Endothelial cell of umbilical vein (primary cell): ENCODE measurements around the gene FSTL4.

Experiments used
- EZH2 ChIP-seq: IDR thresholded peaks from 2 replicates; pipeline ENCODE4 v1.6.1; 2012; ENCODE audit warnings: borderline replicate concordance, low read depth, mild to moderate bottlenecking, moderate library complexity, low read length, inconsistent platforms; ENCODE audit not compliant: severe bottlenecking
- MYC ChIP-seq: IDR thresholded peaks from one replicate; pipeline ENCODE4 v1.6.1; 2011; ENCODE audit warnings: mild to moderate bottlenecking, low read depth, low read length
- TF ChIP-seq, protein P1 (sequence below), 2 donors: IDR thresholded peaks; 1 replicate in 1 of 2; 2 replicates in 1 of 2; pipeline ENCODE4 v1.5.1; 2011; ENCODE audit warnings: low read length in 2 of 2, mild to moderate bottlenecking in 2 of 2, moderate library complexity in 2 of 2, control low read depth in 1 of 2, inconsistent platforms in 1 of 2, low read depth in 1 of 2; ENCODE audit not compliant: insufficient read depth in 1 of 2; ENCODE audit errors: extremely low read depth in 1 of 2

DNA sequence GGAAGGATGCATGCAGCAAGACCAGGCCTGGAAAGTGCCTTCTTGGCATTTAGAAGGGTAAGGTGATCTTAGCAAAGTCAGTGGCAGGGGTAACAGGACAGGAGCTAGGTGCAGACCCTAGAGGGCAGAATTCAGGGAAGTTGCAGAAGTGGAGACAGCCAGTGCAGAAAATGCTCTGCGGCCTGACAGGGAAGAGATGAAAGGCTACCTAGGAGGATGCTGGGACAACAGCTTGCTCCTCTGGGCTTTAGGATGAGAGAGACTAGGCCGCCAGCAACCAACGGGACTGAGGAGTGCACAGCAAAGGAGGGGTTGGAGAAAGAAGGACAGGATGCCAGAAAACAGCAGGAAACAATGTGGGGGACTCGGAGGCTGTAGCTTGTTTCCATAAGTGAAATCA lies 219.9 kb downstream of the FSTL4 start:
- TF ChIP-seq, protein P1, sequence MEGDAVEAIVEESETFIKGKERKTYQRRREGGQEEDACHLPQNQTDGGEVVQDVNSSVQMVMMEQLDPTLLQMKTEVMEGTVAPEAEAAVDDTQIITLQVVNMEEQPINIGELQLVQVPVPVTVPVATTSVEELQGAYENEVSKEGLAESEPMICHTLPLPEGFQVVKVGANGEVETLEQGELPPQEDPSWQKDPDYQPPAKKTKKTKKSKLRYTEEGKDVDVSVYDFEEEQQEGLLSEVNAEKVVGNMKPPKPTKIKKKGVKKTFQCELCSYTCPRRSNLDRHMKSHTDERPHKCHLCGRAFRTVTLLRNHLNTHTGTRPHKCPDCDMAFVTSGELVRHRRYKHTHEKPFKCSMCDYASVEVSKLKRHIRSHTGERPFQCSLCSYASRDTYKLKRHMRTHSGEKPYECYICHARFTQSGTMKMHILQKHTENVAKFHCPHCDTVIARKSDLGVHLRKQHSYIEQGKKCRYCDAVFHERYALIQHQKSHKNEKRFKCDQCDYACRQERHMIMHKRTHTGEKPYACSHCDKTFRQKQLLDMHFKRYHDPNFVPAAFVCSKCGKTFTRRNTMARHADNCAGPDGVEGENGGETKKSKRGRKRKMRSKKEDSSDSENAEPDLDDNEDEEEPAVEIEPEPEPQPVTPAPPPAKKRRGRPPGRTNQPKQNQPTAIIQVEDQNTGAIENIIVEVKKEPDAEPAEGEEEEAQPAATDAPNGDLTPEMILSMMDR (IDR thresholded peaks at IDR 0.05; ENCODE audit: extremely low read depth in 1 of 2, insufficient read depth in 1 of 2, low read depth in 1 of 2, low read length in 2 of 2) = no peak
- no peak for TF ChIP-seq MYC
- TF ChIP-seq EZH2 = no peak
